Endometrial microvascular endothelial cells (primary cell): ENCODE data around the gene GTSE1. TPM values are rescaled to one million over a fixed set of nuclear protein-coding genes. Genes with fewer than 3 reads are reported as not detected.

Source experiments
- in situ Hi-C: cut with HindIII; loops from 2 replicates; pipeline ENCODE4 v1.10.0; 2017; ENCODE audit warnings: low sequenced_read_pairs, low pct_unique_long_range_greater_than_20kb; ENCODE audit errors: inconsistent ontology term
- total RNA-seq: library from RNA; depleted of rRNA; stranded (reverse); fragments of >200 nt; gene quantifications from one replicate; pipeline ENCODE4 v1.2.3, GENCODE V29; 2015; ENCODE audit errors: inconsistent ontology term

Gene GTSE1
- total RNA-seq, 1 donor from 2014 or later = 22.8 TPM

DNA sequence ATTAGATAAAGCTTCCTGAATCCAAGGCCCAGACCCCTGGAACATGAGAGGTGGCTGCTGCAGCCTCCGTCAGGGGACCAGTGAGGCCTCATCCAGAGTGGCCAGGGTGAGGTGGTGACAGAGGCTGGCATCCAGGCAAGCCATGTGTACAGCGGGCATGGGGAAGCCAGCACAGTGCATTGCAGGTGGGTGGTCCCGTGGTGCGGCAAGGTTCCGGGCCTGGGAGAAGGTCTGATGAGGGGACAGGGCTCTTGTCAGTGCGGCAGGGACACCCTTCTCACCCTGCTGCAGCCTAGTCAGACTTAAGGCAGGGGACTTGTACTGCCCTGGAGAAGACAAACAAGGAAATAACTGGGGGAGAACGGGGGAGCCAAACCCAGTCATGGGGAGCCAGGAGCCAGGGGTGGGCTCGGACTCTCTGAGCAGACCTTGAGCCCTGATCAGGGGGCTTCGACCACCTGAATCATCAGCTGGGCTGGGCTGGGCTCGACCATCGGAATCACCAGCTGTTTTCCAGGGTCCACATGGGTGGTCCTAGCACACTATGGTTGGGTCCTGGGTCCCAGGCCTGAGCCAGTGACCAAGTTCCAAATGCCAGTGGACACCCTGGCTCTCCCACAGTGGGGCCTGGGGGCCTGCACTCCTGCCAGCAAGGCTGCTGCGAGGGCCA lies 23.8 kb upstream of the GTSE1 start:
- in situ Hi-C loops = loop anchor here (25.0 kb wide), 1 partner anchor 136 kb away; no protein-coding TSS in a partner anchor

DNA sequence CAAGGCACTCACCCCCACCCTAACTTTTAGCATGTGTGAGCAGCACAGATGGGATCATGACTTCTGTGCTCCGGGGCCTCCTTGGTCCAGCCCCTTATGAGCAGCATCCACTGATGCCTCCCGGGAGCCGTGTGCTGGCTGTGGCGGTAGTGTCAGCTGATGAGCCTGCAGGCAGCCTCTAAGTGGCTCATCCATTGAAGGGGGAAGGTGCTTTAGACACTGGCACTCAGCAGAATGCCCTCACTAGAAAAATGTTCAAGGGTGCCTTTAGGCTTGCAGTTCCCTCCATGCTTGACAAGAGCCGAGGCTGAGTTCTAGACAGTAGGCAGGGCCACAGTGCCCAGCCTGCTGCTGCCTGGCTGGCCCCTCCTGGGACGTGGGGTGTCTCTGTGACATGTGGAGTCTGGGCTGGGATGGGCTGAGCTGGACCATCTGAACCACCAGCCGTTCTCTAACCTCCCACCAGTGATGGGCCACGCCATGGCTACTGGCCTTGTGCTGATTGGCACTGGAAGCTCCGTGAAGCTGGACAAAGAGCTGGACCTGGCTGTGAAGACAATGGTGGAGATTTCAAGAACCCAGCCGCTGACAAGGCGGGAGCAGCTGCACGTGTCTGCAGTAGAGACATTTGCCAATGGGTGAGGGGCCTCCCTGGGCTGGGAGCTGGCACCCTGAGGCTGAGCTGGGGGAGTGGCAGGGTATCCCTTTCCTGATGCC lies 23.1 kb upstream of the GTSE1 start:
- in situ Hi-C loops = loop anchor here (25.0 kb wide), 1 partner anchor 136 kb away; no protein-coding TSS in a partner anchor

DNA sequence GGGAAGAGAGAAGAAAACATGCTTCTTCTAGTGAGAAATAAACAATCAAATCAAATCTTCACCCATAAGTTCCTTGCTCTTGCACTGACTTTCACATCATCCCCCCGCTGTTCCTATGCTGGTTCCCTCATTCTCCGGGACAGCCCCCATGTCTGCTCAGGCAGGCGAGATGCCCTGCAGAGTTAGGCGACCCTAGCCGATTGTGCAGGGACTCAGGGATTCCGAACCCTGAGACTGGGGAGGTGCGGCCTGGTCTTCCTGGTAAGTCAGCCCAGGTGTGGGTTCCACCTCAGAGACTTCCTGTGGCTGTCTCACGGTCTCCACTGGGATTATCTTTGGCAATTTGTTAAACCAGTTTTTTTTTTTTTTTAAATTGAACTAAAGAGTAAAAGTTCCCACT lies 22.3 kb upstream of the GTSE1 start:
- in situ Hi-C loops = loop anchor here (25.0 kb wide), 1 partner anchor 137 kb away; no protein-coding TSS in a partner anchor

DNA sequence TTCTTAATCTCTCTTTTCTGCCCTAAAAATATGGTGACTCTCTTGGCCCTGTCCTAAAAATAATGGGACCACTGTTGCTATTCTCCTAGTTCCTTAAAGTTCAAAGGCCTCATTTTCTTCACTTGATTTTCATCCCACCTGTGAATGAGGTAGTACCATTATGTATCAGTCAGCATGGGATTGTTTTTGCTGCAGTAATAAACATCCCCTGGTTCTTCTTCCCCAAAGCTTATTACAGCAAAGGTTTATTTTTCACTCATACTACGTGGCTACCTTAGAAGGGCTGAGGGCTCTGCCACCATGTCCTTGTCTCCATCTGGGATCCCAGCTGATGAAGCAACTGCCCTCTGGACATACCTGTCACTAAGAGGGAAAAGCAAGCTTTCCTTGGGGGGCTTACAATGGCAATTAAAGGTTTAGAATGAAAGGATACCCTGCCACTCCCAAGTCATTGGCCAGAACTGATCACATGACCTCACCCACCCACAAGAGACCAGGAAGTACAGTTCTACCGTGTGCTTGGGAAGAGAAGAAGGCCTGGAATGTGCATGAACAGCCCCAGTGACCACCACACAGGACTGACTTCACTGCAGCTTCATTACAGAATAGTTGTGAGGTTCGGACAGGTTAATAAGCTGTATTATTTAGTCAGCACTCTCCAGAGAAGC lies 21.1 kb upstream of the GTSE1 start:
- in situ Hi-C loops = no loop called here

DNA sequence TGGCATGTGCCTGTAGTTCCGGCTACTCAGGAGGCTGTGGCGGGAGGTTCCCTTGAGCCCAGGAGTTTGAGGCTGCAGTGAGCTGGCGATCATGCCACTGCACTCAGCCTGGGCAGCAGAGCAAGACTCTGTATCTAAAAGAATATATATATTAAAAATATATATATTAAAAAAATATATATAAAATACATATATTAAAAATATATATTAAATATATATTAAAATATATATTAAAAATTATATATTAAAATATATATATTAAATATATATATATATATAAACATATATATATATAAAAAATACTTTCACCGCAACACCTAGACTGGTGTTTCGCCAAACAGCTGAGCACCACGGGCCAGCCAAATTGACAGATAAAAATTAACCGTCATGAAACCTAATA lies 20.1 kb upstream of the GTSE1 start:
- in situ Hi-C loops = no loop called here

DNA sequence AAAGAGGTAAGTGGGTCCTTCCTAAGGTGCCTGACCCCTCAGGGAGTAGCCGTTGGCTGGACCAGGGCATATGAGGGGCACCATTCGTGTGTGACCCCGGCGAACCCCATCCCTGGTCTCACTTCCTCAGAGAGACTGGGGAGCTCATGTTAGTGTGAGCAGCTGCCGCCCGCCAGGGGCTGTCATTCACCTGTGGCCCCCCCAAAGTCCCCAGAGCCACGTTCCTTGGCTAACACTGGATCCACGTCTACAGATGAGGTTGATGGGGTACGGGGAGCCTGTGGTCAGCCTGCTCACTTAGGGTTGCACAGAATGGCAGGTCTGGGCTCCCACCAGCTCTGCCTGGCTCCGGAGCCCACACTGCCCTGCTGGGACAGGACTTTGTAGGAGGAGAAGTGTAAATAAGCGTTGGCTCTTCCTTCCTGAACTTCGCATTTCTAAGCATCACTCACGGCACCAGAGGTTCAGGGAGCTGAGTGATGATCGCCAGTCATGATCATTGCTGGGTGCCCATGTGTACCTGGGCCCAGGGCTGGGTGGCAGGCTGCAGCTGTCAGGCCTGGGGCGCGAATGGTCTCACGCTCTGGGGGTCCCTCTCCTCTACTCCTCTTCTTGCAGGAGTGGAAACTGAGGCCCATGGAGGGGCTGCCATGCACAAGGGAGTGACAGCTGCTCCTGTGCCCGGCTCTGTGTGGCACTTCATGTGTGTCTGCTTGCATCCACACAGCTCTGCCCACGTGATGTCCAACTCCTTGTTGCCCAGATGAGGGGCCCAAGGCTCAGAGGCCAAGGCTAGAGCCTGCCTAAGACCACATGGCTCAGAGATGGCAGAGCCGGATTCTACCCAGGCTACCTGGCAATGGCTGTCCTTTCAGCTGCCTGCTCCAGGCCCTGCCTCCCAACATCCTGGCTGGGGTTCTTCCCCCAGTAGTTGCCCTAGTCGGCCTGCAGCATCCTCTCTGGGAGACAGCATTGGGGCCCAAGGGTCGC lies 17.7 kb upstream of the GTSE1 start:
- in situ Hi-C loops = no loop called here

DNA sequence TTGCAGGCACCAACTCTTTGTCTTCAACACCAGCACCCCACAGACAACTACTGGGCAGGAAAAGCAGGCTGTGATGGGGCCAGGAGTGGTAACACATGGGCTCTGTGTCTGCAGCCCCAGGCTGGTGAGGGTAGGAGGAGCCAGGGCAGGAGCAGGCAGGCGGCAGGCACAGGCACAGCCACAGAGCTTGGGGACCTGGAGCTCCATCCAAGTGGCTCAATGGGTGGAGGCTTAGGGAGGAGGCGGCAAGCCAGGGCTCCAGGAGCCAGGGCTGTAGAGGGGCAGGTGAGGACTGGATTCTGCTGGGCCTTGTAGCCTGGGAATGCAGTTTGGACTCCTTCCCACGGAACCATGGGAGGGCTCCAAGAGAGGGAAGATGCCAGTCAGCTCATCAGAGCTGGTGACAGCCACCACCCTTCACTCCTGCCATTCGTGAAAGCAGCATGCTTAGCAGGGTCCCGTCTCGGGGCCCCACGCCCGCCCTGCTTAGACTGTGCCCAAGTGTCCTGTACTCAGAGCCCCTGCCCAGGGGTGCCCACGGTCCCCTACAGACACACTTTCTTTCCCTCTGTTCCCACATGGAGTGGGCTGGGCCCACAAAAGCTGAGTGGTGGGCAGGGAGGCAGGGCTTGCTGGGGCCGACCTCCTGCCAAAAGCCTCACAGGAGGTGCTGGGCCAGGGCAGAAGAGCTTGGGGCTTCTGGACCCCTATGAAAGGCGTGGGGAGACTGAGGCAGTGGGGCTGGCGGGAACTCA lies 16.4 kb upstream of the GTSE1 start:
- in situ Hi-C loops = no loop called here

DNA sequence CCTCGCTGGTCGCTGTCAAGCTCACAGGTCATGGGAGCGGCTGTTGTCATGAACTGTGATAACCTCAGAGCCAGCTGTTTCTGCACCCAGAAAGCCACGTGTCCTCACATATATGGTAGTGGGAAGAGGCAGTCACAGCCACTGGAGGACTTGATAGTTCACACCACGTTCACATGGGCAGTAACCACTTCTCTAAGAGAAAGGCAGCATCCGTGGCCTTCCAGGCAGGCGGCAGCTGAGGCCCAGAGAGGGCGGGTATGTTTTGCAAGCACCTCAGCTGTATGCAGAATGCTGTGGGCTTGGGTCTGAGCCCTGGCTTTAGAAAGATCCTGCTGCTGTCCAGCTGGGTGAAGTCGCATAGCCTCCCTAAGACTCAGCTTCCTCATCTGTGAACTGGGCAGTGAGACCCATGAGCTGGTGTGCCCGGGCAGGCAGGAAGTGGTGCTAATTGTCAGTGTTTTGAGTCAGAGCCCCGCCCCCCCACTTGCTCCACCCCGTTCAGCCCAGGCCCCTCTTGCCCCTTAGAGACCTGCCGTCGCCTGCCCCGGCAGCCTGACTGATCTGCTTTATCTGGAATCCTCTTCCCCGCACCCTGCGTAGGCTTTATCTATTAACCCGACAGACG lies 15.6 kb upstream of the GTSE1 start:
- in situ Hi-C loops = no loop called here

DNA sequence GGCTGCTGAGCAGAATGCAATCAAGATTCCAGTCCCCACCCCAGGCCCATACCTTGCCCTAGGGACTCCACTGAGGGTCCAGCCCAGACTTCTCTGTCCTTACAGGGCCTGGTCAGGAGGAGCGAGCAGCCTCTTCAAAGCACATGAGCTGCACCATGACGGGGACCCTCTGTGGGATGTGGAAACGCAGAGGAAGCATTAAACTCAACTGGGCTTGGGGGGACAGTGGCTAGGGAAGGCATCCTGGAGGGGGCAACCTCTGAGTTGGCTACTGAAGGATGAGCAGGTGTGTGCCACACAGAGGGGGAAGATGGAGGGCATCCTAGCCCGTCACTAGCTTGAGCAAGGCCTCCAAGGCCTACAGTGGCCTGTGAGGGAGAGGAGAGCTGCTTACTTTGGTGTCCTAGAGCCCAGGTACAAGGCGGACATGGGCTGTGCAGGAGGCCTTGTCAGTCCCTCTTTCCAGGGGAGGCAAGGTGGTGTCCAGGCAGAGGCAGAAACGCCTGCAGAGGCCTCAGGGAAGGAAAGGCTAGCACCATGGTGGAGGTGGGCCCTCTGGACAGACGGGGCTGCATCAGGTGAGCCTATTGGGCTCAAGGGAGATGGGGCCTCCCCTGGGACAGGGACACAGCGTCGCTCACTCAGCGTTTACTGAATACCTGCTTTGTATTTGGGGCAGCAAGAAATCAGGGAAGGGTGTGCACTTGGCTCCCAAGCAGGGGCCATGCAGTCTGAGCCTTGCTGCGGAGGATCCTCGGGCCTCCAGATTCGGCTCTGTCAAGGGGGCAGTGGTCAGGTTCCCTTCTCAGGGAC lies 14.6 kb upstream of the GTSE1 start:
- in situ Hi-C loops = no loop called here

DNA sequence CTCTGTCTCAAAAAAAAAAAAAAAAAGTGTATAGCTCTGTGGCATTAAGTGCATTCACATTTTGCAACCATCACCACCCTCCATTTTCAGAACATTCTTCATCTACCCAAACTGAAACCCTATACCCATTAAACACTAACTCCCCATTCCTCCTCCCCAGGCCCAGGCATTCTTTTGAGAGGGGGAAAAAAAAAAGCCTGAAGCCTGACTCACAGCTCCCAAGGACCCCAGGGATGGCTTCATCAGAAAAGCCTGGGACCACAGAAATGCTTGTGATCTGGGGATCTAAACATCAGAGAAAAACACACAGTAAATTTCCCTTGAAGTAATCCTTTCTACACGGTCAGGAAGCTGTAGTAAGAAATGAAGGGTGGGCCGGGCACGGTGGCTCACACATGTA lies 10.7 kb upstream of the GTSE1 start:
- in situ Hi-C loops = no loop called here

DNA sequence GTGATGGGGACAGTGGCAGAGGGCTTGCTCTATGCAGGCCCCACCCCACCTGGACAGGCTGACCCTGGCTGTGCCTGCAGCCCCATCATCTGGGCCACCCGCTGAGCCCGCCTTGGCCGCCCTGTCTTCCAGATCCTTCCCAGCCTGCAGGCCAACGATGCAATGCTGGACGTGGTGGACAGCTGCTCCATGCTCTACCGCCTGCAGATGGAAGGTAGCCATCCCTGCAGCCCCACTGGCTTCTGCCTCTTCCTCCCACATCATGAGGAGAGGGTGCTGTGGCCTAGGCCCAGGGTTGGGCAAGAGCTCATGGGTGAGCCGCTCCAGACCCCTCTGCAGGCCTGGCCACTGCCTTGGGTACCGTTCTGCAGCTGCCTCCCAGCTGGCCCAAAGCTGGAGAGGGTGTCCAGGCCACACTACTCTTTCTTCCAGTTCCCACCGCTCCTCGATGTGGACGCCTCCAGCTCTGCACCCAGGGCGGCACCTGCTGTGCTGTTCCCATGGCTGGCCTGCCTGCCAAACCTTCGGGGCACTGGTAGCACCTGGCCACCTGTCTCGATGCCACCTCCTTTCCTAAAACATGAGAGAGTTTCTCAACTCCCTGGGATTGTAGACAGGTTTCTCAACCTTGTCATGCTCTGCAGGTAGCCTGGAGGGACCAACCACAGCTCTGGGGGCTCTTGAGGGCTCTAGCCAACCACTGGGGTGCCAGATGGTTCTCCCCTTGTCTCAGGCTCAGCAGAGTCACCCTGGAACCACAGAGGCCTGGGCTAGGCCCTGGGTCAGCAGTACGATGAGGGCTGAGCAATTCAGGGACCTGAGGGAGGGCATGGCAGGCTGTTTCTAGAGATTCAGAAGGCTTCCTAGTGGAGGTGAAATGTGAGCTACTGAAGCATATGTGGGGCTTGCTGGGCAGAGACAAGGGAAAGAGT lies 9.5 kb upstream of the GTSE1 start:
- in situ Hi-C loops = no loop called here

DNA sequence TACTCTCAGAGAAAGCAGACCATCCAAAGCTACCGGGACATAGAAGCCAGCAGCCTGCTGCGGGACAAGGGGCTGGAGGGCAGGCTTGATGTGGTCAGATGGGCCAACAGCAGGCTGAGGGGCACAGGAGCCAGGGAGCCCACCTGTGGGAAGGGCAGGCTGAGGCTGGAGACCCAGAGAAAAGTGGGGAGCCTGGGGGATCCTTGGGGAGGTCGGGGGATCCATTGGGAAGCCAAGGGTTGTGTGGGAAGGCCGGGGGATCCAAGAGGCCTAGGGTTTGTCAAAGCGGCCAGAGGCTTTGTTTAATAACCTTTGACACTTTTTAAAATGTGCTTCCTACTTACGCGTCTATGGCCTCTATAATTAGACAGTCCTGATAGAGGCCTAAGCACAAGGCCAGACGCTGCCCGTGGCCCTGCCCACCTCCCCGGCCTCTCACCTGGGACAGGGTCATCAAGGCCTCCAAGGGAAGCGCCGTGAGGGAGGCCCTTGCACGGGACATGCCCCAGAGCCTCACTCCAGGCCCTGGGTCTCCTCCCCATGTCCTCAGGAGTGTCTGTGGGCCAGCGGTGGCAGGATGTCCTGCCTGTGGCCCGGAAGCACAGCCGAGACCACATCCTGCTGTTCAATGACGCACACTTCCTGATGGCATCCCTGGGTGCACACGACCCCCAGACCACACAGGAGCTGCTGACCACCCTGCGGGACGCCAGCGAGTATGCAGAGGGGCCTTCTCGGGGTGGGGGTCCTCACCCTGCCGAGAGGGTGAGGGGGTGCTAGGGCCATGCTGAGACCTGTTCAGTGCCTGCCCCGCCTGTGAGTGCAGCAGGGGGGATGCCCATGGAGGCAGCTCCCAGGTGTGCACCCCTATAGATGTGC lies 8.6 kb upstream of the GTSE1 start:
- in situ Hi-C loops = no loop called here

DNA sequence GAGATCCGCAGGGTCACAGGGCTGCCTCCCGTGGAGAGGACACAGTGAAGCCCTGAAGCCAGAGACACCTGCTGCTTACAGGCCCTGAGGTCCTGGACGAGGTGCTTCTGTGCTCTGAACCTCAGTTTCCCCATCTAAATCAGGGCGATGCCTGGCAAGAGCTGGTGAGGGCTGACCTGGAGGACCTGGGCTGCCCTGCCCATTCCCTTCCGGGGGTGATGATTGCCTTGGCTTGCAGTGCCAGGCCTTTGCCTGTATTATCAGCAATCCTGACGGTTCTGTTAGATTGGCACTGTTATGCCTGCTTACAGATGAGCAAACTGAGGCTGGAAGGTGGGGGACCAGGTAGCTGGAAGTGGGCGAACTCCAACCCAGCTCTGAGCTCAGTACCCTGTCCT lies 7.8 kb upstream of the GTSE1 start:
- in situ Hi-C loops = no loop called here

DNA sequence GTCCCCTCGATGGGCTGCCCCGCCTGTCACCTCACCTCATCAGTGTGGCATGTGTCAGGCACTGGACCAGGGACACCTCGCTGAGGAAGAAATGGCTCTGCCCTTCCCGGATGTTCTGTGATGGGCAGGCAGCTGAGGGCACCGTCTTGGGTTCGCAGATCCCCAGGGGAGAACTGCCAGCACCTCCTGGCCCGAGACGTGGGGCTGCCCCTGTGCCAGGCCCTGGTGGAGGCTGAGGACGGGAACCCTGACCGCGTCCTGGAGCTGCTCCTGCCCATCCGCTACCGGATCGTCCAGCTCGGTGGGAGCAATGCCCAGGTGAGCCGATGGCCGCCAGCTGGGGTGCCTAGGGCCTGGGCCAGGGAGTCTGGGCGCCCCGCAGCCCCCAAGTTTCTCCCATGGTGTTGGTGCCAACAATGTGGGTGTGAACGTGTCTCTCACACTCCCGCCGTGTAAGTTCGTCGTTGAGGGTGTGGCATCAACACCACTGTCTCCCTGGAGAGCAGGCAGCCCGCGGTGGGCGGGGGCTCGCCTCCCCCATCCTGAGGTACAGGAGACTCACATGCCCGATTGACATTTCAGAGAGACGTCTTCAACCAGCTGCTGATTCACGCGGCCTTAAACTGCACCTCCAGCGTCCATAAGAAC lies 7.3 kb upstream of the GTSE1 start:
- in situ Hi-C loops = no loop called here
